Hepatic stellate cell (primary cell): Measurements from ENCODE around the gene IGF2.

ENCODE experiments used
- DNase-seq: peaks from one replicate; pipeline ENCODE4 v3.0.0; 2011; ENCODE audit warnings: low spot score

The IGF2 gene

GRCh38 chr11:2122907-2123627 is 16.1 kb downstream of the IGF2 start:
- no peak for DNase-seq

- DNase-seq = peak; percentile 87
Measured at GRCh38 chr11:2122222-2122906, 16.8 kb downstream of the IGF2 start.

- DNase-seq = no peak
Measured at GRCh38 chr11:2121227-2122130, 17.7 kb downstream of the IGF2 start.

GRCh38 chr11:2120359-2121100 is 18.7 kb downstream of the IGF2 start:
- peak; percentile 55 for DNase-seq

GRCh38 chr11:2118677-2119076 is 20.5 kb downstream of the IGF2 start:
- DNase-seq = no peak

- DNase-seq = no peak
Measured at GRCh38 chr11:2116680-2117079, 22.5 kb downstream of the IGF2 start.

- DNase-seq = no peak
Measured at GRCh38 chr11:2115308-2115707, 23.9 kb downstream of the IGF2 start.

GRCh38 chr11:2114430-2115241 is 24.6 kb downstream of the IGF2 start:
- no peak for DNase-seq

- DNase-seq = no peak
Measured at GRCh38 chr11:2113776-2114175, 25.4 kb downstream of the IGF2 start.

GRCh38 chr11:2110521-2110920 is 28.7 kb downstream of the IGF2 start:
- no peak for DNase-seq

- no peak for DNase-seq
Measured at GRCh38 chr11:2109541-2110019, 29.6 kb downstream of the IGF2 start.

GRCh38 chr11:2108675-2109491 is 30.3 kb downstream of the IGF2 start:
- no peak for DNase-seq

GRCh38 chr11:2107941-2108630 is 31.1 kb downstream of the IGF2 start:
- no peak for DNase-seq

- no peak for DNase-seq
Measured at GRCh38 chr11:2107521-2107920, 31.7 kb downstream of the IGF2 start.

GRCh38 chr11:2106583-2107209 is 32.5 kb downstream of the IGF2 start:
- no peak for DNase-seq

GRCh38 chr11:2105511-2105910 is 33.7 kb downstream of the IGF2 start:
- DNase-seq = no peak

GRCh38 chr11:2104524-2105440 is 34.4 kb downstream of the IGF2 start:
- DNase-seq = no peak
